Stimulated activated CD8-positive, alpha-beta memory T cell treated with anti-CD3 and anti-CD28 coated beads, Interleukin-12 subunit alpha, Interleukin-12 subunit beta, amount 100 ng/mL, for 4 hours (primary cell): ENCODE data around the gene CAPS2.

Source experiments
- DNase-seq: peaks from one replicate; pipeline ENCODE4 v3.0.0-alpha.2; 2020; ENCODE audit warnings: low read depth

Gene CAPS2

DNA sequence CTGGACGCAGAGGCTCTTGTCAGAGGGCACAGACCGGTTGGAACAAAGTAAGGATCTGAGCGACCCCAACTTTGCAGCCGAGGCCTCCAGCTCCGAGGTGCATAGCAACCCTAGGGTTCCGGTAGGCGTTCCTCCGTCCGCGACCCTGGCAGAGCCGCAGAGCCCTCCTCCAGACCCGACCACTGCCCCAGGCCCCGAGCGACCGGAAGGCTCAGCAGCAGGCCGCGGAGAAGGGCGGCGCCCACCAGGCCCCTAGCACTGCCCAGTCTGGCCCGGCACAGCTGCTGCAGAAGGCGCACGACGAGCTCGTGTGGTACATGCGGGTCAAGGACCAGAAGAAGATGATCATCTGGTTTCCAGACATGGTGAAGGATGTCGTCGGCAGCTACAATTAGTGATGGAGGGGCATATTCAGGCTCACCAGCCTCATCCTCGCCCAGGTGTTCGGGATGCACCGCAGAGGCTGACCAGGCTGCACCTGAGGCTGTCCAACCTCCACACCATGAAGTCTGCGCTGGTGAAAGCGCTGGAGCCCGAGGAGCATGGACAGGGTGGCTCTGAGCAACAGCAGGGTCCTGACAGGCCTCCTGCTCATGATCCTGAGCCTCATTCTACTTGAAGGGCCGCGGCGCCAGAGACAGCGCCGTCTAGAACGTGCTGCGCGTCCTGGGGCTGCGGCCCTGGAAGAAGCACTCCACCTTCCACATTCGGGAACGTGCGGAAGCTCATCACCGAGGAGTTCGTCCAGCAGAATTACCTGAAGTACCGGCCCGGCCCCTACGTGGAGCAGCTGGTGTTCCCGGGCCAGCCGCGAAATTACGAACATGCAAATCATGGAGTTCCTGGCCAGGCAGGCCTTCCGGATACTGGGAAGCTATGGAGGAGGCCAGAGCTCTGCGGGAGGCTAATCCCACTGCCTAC is 24.5 kb downstream of the CAPS2 start:
- DNase-seq: no peak

DNA sequence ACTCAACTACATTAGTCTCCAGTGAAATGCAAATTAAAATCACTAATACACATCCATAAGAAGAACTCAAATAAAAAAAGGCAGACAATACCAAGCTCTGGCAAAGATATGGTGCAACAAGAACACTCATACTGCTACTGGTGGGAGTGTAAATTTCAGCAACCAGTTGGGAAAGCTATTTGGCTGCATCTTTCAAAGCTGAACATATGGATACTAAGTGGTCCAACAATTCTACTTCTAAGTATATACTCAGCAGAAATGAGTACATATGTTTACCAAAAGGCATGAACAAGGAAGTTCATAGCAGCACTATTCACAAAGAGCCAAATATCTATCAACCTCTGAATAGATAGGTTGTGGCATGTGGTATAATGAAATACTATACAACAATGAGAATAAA is 27.3 kb downstream of the CAPS2 start:
- DNase-seq: no peak

DNA sequence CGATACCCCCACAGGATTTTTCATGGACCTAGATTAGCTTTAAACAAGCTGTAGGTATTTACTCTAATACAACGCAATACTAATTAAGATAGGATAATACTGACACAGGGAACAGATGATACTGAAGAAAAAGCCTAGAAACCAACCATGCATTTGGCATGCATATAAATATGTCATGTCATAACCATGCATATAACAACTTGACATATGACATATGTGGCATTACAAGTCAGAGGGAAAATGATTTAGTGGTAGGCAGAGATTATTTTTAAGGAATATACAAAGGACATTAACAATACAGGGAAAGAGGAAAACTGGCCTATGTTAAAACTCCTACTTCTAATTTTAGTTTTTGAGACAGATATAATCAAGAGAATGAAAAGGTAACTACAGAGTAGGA is 27.9 kb downstream of the CAPS2 start:
- no peak for DNase-seq

DNA sequence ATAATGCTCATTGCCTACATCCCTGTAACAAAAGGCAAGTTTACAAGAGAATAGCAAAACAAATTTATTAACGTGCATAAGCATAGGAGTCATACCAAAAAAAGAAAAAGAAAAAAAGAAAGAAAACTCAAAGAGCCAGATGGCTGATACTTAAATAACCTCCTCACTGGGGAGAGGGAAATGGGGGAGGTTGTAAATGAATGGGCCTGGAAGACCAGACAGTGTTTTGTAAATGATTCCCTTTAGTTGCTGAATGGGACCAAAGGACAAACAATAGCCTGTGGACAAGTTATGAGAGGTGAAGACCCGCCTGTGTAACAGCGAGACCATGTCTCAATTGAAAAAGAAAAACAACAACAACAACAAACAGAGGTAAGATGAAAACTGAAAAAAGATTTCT is 35.3 kb downstream of the CAPS2 start:
- DNase-seq: no peak

DNA sequence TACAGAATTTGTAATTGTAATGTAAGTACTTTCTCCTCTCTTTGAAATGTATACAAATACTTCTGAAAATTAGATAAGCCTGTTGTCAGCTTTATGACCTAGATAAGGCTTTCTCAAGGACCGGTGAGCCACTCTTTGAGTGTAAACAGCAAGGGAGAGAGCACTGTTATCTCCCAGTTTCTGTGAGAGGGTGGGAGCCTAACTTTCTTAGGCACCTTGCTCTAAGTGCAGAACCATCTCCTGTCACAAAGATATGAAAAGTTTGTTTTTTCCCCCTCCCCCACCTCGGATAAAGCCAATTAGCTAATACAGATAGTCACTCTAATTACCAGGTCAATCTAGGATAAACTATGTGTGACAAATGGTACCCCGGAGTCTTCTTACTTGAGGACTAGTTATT is 35.8 kb downstream of the CAPS2 start:
- no peak for DNase-seq

DNA sequence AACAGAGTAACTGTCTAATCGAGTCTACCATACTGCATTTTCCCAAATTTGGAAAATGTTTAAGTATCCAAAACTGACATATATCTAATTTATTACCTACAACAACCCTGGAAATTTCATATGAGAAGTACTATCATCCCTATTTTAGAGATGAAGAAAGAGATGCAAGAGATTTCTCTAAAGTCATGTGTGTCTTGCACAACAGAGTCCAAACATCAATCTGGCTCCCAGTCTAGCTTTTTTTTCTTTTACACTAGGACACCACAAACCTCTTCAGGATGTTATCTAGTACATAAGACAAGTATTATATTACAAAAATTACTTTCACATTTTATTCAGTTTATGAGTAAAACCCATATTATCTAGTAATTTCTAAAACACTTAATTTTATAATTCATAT is 39.1 kb downstream of the CAPS2 start:
- no peak for DNase-seq

DNA sequence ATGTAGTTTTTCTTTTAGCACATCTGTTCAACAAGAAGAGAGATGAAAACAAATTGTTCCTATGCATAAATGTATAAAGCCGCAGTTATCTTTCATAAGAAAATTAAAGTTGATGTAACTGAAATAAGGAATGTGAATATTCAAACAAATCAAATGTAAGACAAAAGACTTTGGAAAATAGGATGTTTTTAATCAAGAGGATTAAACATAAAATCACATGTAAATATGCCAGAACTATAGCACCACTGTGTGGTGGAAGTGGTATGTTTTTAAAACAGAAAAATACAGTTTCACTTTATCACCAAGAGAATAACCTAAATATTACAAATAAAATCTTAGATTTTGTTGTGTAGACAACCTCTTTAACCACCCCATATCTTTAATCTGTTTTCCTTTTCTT is 40.4 kb downstream of the CAPS2 start:
- DNase-seq: no peak

DNA sequence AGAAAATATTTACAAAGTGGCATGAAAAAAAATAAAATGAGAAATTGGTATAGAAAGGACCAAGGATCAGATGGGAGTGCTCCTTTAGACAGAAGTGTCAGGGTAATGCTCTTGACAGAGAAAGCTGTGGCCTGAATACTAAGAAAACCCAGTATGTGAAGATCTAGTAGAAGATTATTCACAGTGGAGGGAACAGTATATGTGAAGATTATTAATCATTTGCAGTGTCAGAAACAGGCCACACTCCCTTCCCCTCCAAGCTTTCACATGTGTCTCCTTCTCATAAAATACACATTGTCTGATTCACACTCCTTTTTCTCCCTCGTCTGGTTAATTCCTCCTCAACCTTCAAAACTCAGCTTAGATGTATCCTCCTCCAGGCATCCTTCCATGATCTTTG is 41.3 kb downstream of the CAPS2 start:
- no peak for DNase-seq

DNA sequence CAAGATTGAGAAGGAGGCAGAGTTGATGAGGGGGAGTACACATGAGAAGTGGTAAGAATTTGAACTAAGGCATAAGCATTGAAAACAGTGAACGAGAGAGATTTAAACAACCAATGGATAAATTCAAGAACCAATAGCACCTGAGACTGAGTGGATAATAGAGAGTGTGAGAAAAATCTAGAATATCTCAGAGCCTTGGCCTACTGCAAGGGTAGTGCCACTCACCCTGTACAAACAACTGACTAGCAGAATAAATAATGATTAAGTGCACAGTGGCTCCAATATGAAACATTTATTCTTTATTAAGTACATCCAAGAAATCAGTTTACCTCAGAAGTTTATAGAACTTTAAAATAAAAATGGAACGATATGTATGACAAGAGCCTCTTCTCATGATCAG is 54.4 kb downstream of the CAPS2 start:
- DNase-seq: no peak

DNA sequence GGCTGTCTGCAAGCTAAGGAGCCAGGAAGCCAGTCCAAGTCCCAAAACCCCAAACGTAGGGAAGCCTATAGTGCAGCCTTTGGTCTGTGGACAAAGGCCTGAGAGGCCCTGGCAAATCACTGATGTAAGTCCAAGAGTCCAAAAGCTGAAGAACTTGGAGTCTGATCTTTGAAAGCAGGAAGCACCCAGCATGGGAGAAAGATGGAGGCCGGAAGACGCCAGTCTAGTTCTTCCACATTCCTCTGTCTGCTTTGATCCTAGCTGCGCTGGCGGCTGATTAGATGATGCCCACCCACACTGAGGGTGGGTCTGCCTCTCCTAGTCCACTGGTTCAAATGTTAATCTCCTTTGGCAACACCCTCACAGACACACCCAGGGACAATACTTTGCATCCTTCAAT is 58.5 kb downstream of the CAPS2 start:
- DNase-seq: no peak

DNA sequence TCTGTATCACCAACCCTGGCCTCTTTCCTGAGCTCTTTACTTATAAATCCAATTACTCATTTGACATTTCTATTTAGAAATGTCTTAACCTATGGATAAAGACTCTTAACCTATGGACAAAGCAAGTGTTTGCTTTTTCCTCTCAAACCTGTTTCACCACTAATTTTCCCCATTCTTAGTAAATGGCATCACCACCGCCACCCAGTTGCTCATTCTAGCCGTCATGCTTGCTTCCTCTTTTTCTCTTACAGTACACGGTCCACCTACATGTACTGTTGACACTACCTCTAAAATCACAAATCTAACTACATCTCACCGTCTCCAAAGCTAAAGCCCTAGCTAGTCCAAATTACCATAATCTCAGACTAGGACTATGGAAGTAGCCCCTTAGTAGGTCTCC is 60.0 kb downstream of the CAPS2 start:
- DNase-seq: no peak

DNA sequence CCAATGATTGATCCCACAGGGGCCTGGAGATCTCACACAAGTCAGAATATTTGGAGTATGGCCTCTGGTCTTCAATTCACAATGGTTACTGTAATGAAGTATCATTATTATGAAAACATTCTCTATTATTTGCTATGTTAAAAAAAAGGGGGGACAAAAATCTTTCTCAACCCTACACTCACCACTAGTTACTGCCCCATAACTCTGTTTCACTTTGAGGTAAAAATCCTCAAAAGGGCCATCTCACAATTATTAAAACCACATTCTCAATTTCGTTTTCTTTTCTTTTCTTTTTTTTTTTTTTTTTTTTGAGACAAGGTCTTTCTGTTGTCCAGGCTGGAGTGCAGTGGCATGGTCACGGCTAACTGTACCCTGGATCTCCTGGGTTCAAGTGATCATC is 60.9 kb downstream of the CAPS2 start:
- no peak for DNase-seq

DNA sequence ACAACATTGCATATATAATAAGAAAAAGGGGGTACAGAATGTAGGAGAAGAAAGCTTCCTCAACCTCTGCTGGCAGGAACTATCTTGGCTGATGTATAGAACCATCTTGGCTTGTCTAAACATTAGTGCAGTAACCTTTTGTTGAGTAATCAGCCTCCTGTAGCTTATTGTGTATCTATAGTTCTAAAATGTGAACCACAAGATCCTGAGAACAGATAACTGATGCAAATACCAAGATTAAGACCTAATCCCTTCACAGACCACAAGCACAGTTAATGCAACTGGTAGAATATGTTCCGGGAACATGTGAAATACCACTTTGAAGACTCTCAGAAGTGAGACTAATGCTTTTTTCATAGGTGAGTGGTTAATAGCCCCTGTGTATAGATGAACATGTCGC is 69.8 kb downstream of the CAPS2 start:
- no peak for DNase-seq

DNA sequence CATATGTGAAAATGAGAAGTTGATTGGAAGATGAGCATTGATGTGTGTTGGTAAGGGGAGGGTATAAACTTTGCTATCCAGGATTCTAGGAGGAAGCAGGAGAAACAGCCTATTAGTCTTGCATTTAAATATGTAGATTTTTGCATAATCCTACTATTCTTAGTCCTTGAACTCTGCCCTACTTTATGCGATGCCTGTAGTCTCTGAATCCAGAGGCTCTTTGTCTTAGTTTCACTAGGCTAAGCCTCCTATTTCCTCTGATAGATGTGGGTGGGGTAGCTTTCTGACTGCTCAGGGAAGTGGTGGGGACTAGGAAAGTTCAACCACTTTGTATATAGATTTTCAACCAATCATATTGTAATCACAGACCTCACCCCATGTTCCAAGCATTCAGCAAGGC is 71.0 kb downstream of the CAPS2 start:
- DNase-seq: no peak

DNA sequence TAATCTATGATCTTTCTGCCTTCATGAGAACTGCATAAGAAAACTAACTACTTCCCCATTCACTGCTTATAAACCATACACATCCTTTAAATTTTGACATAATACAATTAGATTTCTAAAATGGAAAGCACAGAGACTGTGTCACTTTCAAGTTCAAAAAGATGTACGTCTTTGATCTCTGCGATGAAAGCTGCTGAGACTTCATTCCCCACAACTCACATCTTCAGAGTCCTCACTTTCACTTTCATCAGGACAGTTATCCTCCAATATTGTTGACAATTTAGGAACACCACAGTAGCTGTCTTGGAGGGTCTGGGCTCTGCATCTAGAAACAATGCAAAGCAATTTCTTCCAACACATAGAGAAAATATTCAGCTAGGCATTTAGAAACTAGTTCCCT is 72.6 kb downstream of the CAPS2 start:
- DNase-seq: no peak

DNA sequence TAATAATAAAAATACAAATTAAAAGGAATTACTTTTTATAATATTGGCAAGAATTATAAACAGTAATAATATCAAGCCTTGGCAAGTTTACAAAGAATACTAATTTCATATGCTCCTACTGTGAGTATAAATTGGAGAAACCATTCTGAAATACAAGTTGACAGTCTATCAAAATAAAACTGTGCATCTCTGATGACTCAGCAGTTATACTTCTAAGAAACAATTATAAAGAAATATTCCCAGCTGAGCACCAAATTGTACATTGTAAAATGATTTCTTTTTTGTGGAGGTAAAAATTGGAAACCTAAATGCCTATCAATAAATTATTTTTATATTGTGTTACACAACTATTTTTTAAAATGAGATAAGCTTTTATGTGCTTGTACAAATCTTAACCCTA is 85.0 kb downstream of the CAPS2 start:
- DNase-seq: no peak

DNA sequence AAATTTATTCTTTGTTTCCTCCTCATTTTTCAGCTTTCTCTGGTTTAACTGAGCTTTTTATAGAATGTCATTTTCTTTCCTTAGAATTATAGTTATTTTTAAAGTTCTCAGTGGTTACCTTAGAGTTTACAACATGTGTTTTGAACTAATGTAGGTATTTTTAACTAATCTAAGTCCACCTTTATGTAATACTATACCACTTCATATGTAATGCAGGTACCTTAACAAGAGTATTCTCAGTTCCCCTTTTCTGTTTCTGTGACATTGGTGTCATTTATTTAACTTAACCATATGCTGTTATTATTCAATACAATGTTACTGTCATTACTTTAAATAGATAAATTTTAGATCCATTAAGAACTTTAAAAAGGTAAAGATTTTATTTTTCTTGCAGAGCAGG is 90.1 kb downstream of the CAPS2 start:
- DNase-seq: no peak

DNA sequence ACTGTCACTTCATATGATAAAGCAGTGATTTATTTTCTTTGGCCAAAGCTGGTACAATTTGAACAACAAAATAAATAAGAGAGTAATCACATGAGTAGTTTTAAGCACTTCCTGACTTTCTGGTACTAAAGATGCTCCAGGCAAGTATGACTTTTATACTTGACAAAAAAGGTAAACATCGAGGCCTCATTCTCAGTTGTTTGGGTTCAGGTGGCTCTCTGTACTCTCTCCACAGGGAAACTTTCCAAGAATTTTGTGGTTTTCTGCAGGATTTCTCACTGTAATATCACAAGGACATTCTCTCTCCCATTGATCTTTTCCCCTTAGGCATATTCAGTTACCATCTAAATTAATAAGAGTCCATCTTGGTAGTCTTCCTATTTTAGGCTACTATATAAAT is 93.9 kb downstream of the CAPS2 start:
- no peak for DNase-seq

DNA sequence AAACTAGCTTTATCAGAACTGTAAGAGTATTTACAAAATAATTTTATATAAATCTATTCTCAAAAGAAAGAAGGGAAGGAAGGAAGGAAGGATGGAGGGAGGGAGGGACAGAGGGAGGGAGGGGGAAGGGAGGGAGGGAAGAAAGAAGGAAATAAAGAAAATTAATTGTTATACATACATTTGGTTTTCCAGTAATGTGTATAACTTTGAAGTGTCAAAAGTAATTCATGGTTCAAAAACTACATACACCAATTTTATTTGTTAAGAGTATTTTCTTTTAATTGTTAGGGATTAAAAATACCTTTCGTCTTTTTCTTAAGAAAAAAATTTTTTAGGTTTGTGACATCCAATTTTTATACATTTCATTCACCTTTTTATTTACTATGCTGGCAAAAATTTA is 103.0 kb downstream of the CAPS2 start:
- no peak for DNase-seq
